ENCODE measurements around the gene CPEB2.

CPEB2 gene

GRCh38 chr4:15001869-15002658, at the start of gene CPEB2:
TSS of gene CPEB2 (plus strand) at chr4:15002481. CDS start at chr4:15002674, 193 bp downstream.
- peak within 1 kb of the TSS; percentile 86 for H3K4me3 ChIP-seq (ENCODE audit: control insufficient read depth, low read depth, low read length)
- peak; percentile 79 for DNase-seq (ENCODE audit: low read depth)
- TF ChIP-seq CTCF (IDR thresholded peaks at IDR 0.05; ENCODE audit: control insufficient read depth, insufficient read depth, low read depth, low read length, missing control alignments), result no peak

- TF ChIP-seq CTCF (IDR thresholded peaks at IDR 0.05; ENCODE audit: control insufficient read depth, insufficient read depth, low read depth, low read length, missing control alignments), result no peak
- H3K4me3 ChIP-seq (ENCODE audit: control insufficient read depth, low read depth, low read length), result no peak overlapping the region
- DNase-seq (ENCODE audit: low read depth), result no peak
Observed at GRCh38 chr4:14958436-14958835, 43.8 kb upstream of the CPEB2 start.

- DNase-seq (ENCODE audit: low read depth), result no peak
- no peak for TF ChIP-seq CTCF (IDR thresholded peaks at IDR 0.05; ENCODE audit: control insufficient read depth, insufficient read depth, low read depth, low read length, missing control alignments)
- no peak overlapping the region for H3K4me3 ChIP-seq (ENCODE audit: control insufficient read depth, low read depth, low read length)
Observed at GRCh38 chr4:14961292-14961691, 41.0 kb upstream of the CPEB2 start.

GRCh38 chr4:14965071-14965470, 37.2 kb upstream of the CPEB2 start:
- no peak for TF ChIP-seq CTCF (IDR thresholded peaks at IDR 0.05; ENCODE audit: control insufficient read depth, insufficient read depth, low read depth, low read length, missing control alignments)
- no peak for DNase-seq (ENCODE audit: low read depth)
- no peak overlapping the region for H3K4me3 ChIP-seq (ENCODE audit: control insufficient read depth, low read depth, low read length)

GRCh38 chr4:14967982-14968381, 34.3 kb upstream of the CPEB2 start:
- TF ChIP-seq CTCF (IDR thresholded peaks at IDR 0.05; ENCODE audit: control insufficient read depth, insufficient read depth, low read depth, low read length, missing control alignments), result no peak

GRCh38 chr4:14977830-14978229, 24.5 kb upstream of the CPEB2 start:
- DNase-seq (ENCODE audit: low read depth), result no peak
- no peak for TF ChIP-seq CTCF (IDR thresholded peaks at IDR 0.05; ENCODE audit: control insufficient read depth, insufficient read depth, low read depth, low read length, missing control alignments)
- no peak overlapping the region for H3K4me3 ChIP-seq (ENCODE audit: control insufficient read depth, low read depth, low read length)

More at GRCh38 chr4:14967982-14968381, 34.3 kb upstream of the CPEB2 start:
- no peak overlapping the region for H3K4me3 ChIP-seq (ENCODE audit: control insufficient read depth, low read depth, low read length)
- no peak for DNase-seq (ENCODE audit: low read depth)

All from AG09309 (cell line).